Activated naive CD4-positive, alpha-beta T cell treated with anti-CD3 and anti-CD28 coated beads, Interleukin-2, amount 50 U/mL, for 16 hours (primary cell): ENCODE results near the gene PITX2.
"Not testable (repeated sequence)": the region's sequence is repeated elsewhere in the genome, so short reads cannot be mapped to it uniquely, and the experiment has no call there.

Experiments used
- DNase-seq: peaks from one replicate; pipeline ENCODE4 v3.0.0-alpha.2; 2020

Gene PITX2

GRCh38 chr4:110609044-110609750 lies 13.7 kb downstream of the PITX2 start:
- DNase-seq, result no peak

GRCh38 chr4:110605077-110605476 lies 17.8 kb downstream of the PITX2 start:
- DNase-seq, result no peak

- DNase-seq, result no peak
These were observed 20.8 kb downstream of the PITX2 start for GRCh38 chr4:110602061-110602460.

GRCh38 chr4:110597582-110597981 lies 25.3 kb downstream of the PITX2 start:
- DNase-seq, result no peak

GRCh38 chr4:110596431-110596830 lies 26.4 kb downstream of the PITX2 start:
- no peak for DNase-seq

- DNase-seq, result no peak
These were observed 27.3 kb downstream of the PITX2 start for GRCh38 chr4:110595583-110595982.

- DNase-seq, result no peak
These were observed 33.6 kb downstream of the PITX2 start for GRCh38 chr4:110589297-110589696.

- DNase-seq, result no peak
These were observed 35.1 kb downstream of the PITX2 start for GRCh38 chr4:110587666-110588285.

- DNase-seq, result no peak
These were observed 36.6 kb downstream of the PITX2 start for GRCh38 chr4:110586131-110586850.

GRCh38 chr4:110576696-110577095 lies 46.2 kb downstream of the PITX2 start:
- DNase-seq, result not testable (repeated sequence)
